SU-DHL-6 (cell line): ENCODE measurements around the gene EIF5.

ENCODE experiments used
- H2AFZ ChIP-seq: fragments of 200-600 bp; sonication (generic); 2 replicates; pipeline ENCODE4 v1.6.1; 2014; ENCODE audit warnings: low read depth, mild to moderate bottlenecking, moderate library complexity, mixed read lengths, antibody characterized with exemption, low read length; ENCODE audit not compliant: severe bottlenecking
- H3F3A ChIP-seq: fragments of 200-600 bp; shearing (Covaris generic); 2 replicates; pipeline ENCODE4 v1.6.0; 2016; ENCODE audit warnings: antibody characterized with exemption, mild to moderate bottlenecking; ENCODE audit not compliant: insufficient read depth
- H3K27ac ChIP-seq: fragments of 200-600 bp; sonication (generic); 2 replicates; pipeline ENCODE4 v1.5.1; 2016; ENCODE audit warnings: low read depth, mild to moderate bottlenecking, low read length, moderate library complexity, mixed read lengths
- H3K27me3 ChIP-seq: fragments of 200-600 bp; sonication (generic), shearing (Covaris generic); 2 replicates; pipeline ENCODE4 v1.6.0; 2014; ENCODE audit warnings: mild to moderate bottlenecking, low read length
- H3K36me3 ChIP-seq: fragments of 200-600 bp; sonication (generic); 2 replicates; pipeline ENCODE4 v1.6.1; 2014; ENCODE audit warnings: mild to moderate bottlenecking, low read length, mixed read lengths
- H3K4me2 ChIP-seq: fragments of 300-600, 200-600 bp; shearing (Covaris generic), sonication (generic); 2 replicates; pipeline ENCODE4 v1.6.0; 2014; ENCODE audit warnings: low read length, low read depth, mild to moderate bottlenecking; ENCODE audit not compliant: poor library complexity, severe bottlenecking
- H3K4me3 ChIP-seq: fragments of 200-600 bp; sonication (generic); 2 replicates; pipeline ENCODE4 v1.5.1; 2014; ENCODE audit warnings: antibody characterized with exemption, low read length, mild to moderate bottlenecking, mixed read lengths; ENCODE audit not compliant: insufficient read depth, poor library complexity, severe bottlenecking
- H3K79me2 ChIP-seq: fragments of 200-600 bp; sonication (generic); 2 replicates; pipeline ENCODE4 v1.6.1; 2014; ENCODE audit warnings: mild to moderate bottlenecking, low read length, moderate library complexity; ENCODE audit not compliant: insufficient read depth
- H3K9ac ChIP-seq: fragments of 200-600 bp; sonication (generic); 2 replicates; pipeline ENCODE4 v1.7.0; 2014; ENCODE audit warnings: mild to moderate bottlenecking, low read length
- H3K9me2 ChIP-seq: fragments of 200-600 bp; sonication (generic); replicated peaks from 2 replicates; pipeline ENCODE4 v1.6.1; 2014; ENCODE audit warnings: low read length; ENCODE audit not compliant: insufficient read depth
- H3K9me3 ChIP-seq: fragments of 200-600 bp; sonication (generic); 2 replicates; pipeline ENCODE4 v1.6.1; 2014; ENCODE audit warnings: low read length, mixed read lengths; ENCODE audit not compliant: insufficient read depth
- H4K20me1 ChIP-seq: fragments of 200-600 bp; sonication (generic); 2 replicates; pipeline ENCODE4 v1.6.1; 2014; ENCODE audit warnings: low read depth, mild to moderate bottlenecking, antibody characterized with exemption, low read length, moderate library complexity, mixed read lengths
- EZH2phosphoT487 ChIP-seq: fragments of 200-600 bp; sonication (generic), shearing (Covaris generic); conservative IDR thresholded peaks from 2 replicates; pipeline ENCODE4 v1.6.1; 2018; ENCODE audit warnings: mild to moderate bottlenecking, antibody characterized with exemption, low read length, moderate library complexity, mixed read lengths
- TF ChIP-seq, protein P1 (sequence below): fragments of 200-600 bp; sonication (generic); IDR thresholded peaks from one replicate; pipeline ENCODE4 v1.5.1; 2017; ENCODE audit warnings: antibody characterized with exemption, mild to moderate bottlenecking, low read length, moderate library complexity; ENCODE audit not compliant: insufficient read depth, poor library complexity, severe bottlenecking

EIF5 gene

GRCh38 chr14:103341250-103342129 is 7.5 kb downstream of the EIF5 start:
- peaks cover 6% of the 10 kb centered on the region for H3K79me2 ChIP-seq
- no peaks in the 10 kb centered on the region for H3K9me3 ChIP-seq
- TF ChIP-seq, protein P1, sequence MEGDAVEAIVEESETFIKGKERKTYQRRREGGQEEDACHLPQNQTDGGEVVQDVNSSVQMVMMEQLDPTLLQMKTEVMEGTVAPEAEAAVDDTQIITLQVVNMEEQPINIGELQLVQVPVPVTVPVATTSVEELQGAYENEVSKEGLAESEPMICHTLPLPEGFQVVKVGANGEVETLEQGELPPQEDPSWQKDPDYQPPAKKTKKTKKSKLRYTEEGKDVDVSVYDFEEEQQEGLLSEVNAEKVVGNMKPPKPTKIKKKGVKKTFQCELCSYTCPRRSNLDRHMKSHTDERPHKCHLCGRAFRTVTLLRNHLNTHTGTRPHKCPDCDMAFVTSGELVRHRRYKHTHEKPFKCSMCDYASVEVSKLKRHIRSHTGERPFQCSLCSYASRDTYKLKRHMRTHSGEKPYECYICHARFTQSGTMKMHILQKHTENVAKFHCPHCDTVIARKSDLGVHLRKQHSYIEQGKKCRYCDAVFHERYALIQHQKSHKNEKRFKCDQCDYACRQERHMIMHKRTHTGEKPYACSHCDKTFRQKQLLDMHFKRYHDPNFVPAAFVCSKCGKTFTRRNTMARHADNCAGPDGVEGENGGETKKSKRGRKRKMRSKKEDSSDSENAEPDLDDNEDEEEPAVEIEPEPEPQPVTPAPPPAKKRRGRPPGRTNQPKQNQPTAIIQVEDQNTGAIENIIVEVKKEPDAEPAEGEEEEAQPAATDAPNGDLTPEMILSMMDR, result no peak
- TF ChIP-seq EZH2phosphoT487, result no peak
- no peaks in the 10 kb centered on the region for H3K27me3 ChIP-seq
- H4K20me1 ChIP-seq, result peaks cover 26% of the 10 kb centered on the region
- H3K4me3 ChIP-seq, result no peak overlapping the region
- no peak overlapping the region for H3K27ac ChIP-seq
- no peak overlapping the region for H3K9ac ChIP-seq
- H3K9me2 ChIP-seq, result no peaks in the 10 kb centered on the region
- H3K36me3 ChIP-seq, result peaks cover 80% of the 10 kb centered on the region
- no peak overlapping the region for H3K4me2 ChIP-seq
- H2AFZ ChIP-seq, result no peak overlapping the region
- peaks cover 89% of the 10 kb centered on the region for H3F3A ChIP-seq

DNA sequence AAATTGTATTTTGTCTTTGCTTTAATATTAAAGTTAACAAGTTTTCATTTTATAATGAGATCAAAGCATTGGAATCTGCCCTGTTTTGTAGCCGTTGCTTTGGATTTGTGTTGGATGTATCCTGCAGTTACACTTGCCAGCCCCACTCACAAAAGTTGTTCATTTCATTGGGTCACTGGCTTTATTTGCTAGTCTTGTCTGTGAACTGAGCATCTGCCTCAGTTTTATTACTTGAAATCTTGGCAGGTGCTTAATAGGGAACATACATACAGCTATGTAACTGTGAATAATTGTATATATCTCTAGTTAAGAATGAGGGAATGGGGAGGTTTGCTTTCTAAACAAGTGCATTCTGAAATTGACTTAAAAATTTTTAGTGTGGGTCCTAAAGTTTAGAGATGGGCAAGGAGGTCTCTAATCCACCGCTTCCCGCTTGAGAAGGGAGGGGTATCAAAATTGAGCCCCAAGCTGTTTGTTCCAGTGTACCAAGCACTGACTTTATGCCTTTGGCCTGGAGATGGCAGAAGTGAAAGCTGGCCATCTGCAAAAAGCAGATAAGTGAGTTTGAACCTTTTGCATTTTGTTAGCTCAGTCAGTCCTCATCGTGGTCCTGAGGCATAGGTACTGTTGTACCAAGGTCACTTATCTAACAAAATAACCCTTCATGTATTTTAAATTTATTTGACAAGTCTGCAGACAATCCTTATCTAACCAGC is 9.3 kb downstream of the EIF5 start:
- H3K9me2 ChIP-seq, result no peaks in the 10 kb centered on the region
- peaks cover 62% of the 10 kb centered on the region for H3K36me3 ChIP-seq
- no peaks in the 10 kb centered on the region for H3K79me2 ChIP-seq
- no peak overlapping the region for H3K4me2 ChIP-seq
- peaks cover 84% of the 10 kb centered on the region for H3F3A ChIP-seq
- TF ChIP-seq EZH2phosphoT487, result no peak
- TF ChIP-seq, protein P1, result no peak
- H3K4me3 ChIP-seq, result no peak overlapping the region
- no peak overlapping the region for H3K9ac ChIP-seq
- no peak overlapping the region for H2AFZ ChIP-seq
- H3K9me3 ChIP-seq, result no peaks in the 10 kb centered on the region
- no peaks in the 10 kb centered on the region for H3K27me3 ChIP-seq
- H3K27ac ChIP-seq, result no peak overlapping the region
- peaks cover 16% of the 10 kb centered on the region for H4K20me1 ChIP-seq

- H3K9ac ChIP-seq, result no peak overlapping the region
- no peaks in the 10 kb centered on the region for H3K9me3 ChIP-seq
- no peaks in the 10 kb centered on the region for H3K9me2 ChIP-seq
- TF ChIP-seq, protein P1, result no peak
- no peak for TF ChIP-seq EZH2phosphoT487
- H3K36me3 ChIP-seq, result peaks cover 54% of the 10 kb centered on the region
- no peaks in the 10 kb centered on the region for H3K27me3 ChIP-seq
- peaks cover 16% of the 10 kb centered on the region for H4K20me1 ChIP-seq
- H2AFZ ChIP-seq, result no peak overlapping the region
- H3K4me3 ChIP-seq, result no peak overlapping the region
- H3F3A ChIP-seq, result peaks cover 75% of the 10 kb centered on the region
- no peaks in the 10 kb centered on the region for H3K79me2 ChIP-seq
- H3K27ac ChIP-seq, result no peak overlapping the region
- H3K4me2 ChIP-seq, result no peak overlapping the region
These were observed 10.1 kb downstream of the EIF5 start for GRCh38 chr14:103343905-103344797.
